ENCODE data around the gene HSPA14. TPM values are rescaled to one million over a fixed set of nuclear protein-coding genes. Genes with fewer than 3 reads are reported as not detected.

Gene HSPA14
- total RNA-seq, 2 donors from 2014 or later, result 22.3 to 32.0 TPM

GRCh38 chr10:14821635-14822375 lies 16.3 kb upstream of the HSPA14 start:
- H3K27ac Mint-ChIP-seq, result no peak overlapping the region
- H3K36me3 Mint-ChIP-seq (ENCODE audit: insufficient read depth in 2 of 2), result no peaks in the 10 kb centered on the region
- no peak for DNase-seq
- peaks cover 13% of the 10 kb centered on the region for H3K27me3 Mint-ChIP-seq (ENCODE audit: low read depth)
- no peaks in the 10 kb centered on the region for H3K9me3 Mint-ChIP-seq
- no peak for ATAC-seq (replicated peaks in 1 of 2)
- H3K4me1 Mint-ChIP-seq (ENCODE audit: low read depth), result peaks cover 6% of the 10 kb centered on the region
- H3K4me3 Mint-ChIP-seq, result no peak overlapping the region

GRCh38 chr10:14822879-14823755 lies 15.0 kb upstream of the HSPA14 start:
- ATAC-seq (replicated peaks in 1 of 2) (no peak), DNase-seq (peak; percentile 37 to 40)
- no peaks in the 10 kb centered on the region for H3K9me3 Mint-ChIP-seq
- H3K27ac Mint-ChIP-seq, result peak overlapping the region; percentile 79
- H3K4me3 Mint-ChIP-seq, result no peak overlapping the region
- peaks cover 6% of the 10 kb centered on the region for H3K4me1 Mint-ChIP-seq (ENCODE audit: low read depth)
- H3K36me3 Mint-ChIP-seq (ENCODE audit: insufficient read depth in 2 of 2), result no peaks in the 10 kb centered on the region
- H3K27me3 Mint-ChIP-seq (ENCODE audit: low read depth), result peaks cover 13% of the 10 kb centered on the region

GRCh38 chr10:14823966-14824365 lies 14.1 kb upstream of the HSPA14 start:
- Mint-ChIP-seq H3K4me1 (ENCODE audit: low read depth) (peaks cover 6% of the 10 kb centered on the region), H3K27me3 (ENCODE audit: low read depth) (peaks cover 13% of the 10 kb centered on the region), H3K9me3 (no peaks in the 10 kb centered on the region), H3K4me3 (no peak overlapping the region), H3K27ac (no peak overlapping the region), H3K36me3 (ENCODE audit: insufficient read depth in 2 of 2) (no peaks in the 10 kb centered on the region)
- DNase-seq (no peak), ATAC-seq (replicated peaks in 1 of 2) (no peak)

GRCh38 chr10:14826076-14826829 lies 11.9 kb upstream of the HSPA14 start:
- Mint-ChIP-seq H3K36me3 (ENCODE audit: insufficient read depth in 2 of 2) (no peaks in the 10 kb centered on the region), H3K27me3 (ENCODE audit: low read depth) (peaks cover 13% of the 10 kb centered on the region), H3K27ac (peak overlapping the region; percentile 7), H3K4me1 (ENCODE audit: low read depth) (peaks cover 6% of the 10 kb centered on the region), H3K4me3 (no peak overlapping the region), H3K9me3 (no peaks in the 10 kb centered on the region)
- ATAC-seq (replicated peaks in 1 of 2) (no peak), DNase-seq (no peak)

DNA sequence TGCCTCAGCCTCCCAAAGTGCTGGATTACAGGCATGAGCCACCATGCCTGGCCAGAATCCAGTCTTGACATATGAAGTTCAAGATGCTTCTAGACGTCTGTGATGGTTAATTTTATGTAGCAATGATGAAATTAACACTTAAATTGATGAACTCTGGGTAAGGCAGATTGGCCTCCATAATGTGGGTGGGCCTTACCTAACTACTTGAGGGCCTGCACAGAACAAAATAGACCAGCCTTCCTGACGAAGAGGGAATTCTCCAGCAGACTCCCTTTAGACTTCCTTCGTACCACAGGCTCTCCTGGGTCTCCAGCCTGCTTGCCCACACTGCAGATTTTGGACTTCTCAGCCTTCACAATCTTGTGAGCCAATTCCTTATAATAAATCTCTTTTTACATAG lies 5.0 kb upstream of the HSPA14 start:
- Mint-ChIP-seq H3K4me3 (no peak overlapping the region), H3K36me3 (ENCODE audit: insufficient read depth in 2 of 2) (peaks cover 0 to 2% of the 10 kb centered on the region in 2 donors)

DNA sequence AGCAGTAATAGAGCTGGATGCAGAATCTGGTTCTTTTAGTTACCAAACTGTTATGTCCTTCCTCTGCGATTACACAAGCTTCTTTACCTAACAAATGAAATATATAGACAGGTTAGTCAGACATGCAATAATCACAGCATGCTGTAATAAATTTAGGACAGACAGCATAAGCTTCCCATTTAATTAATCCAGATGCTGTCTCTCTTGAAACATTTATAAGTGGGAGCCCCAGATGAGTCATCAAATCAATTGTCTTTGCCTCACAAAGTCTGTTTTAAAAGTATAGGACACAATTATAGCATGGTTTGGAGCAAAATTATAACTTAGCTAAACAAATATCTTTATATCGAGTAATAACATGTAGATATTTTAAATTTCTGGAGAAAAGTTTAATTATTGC lies 1.9 kb upstream of the HSPA14 start:
- ATAC-seq (replicated peaks in 1 of 2), result no peak
- DNase-seq, result no peak
- Mint-ChIP-seq H3K36me3 (ENCODE audit: insufficient read depth in 2 of 2) (peaks cover 7 to 10% of the 10 kb centered on the region in 2 donors), H3K9me3 (no peaks in the 10 kb centered on the region), H3K27me3 (ENCODE audit: low read depth) (no peaks in the 10 kb centered on the region), H3K4me3 (peak overlapping the region in 1 of 2 donors; percentile 96), H3K27ac (no peak overlapping the region), H3K4me1 (ENCODE audit: low read depth) (peaks cover 26% of the 10 kb centered on the region)

More for the DNA sequence above, 5.0 kb upstream of the HSPA14 start:
- H3K4me1 Mint-ChIP-seq (ENCODE audit: low read depth), result peaks cover 7% of the 10 kb centered on the region
- H3K27me3 Mint-ChIP-seq (ENCODE audit: low read depth), result no peaks in the 10 kb centered on the region
- no peak for ATAC-seq (replicated peaks in 1 of 2)
- H3K9me3 Mint-ChIP-seq, result no peaks in the 10 kb centered on the region
- no peak for DNase-seq
- no peak overlapping the region for H3K27ac Mint-ChIP-seq

DNA sequence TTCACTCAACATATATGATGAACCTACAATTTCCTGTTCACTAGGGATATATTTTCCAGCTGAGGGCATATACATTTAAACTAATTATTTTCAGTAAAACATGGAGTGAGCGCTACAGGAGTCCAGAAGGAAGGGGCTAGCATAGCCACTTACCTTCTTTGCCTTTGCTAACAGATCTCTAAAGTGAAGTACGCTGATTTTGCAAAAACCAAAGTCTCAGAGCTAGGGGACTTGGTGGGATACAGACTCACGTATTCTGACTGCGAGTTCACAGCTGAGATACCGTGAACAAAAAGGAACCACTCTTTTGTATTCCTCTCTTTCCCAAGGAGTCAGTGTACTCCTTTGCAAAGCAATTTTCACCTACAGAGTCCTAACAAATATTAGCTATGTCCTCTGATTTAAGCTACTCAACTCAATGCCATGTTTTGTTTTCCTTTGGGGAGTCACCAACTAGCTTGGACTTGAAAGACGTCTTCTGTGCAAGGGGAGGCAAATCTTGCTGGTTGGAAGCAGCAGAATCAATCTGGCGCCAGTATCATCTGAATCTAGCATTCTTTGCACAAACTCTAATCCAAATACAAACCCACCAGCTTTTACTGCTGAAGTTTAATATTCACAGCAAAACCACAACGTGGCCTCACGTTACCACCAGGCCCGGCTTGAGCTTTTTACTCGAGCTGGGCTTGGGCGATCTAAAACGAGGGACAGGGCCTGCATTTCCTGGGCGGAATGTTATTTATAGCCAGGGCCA lies 926 bp upstream of the HSPA14 start:
- peak overlapping the region; percentile 84 to 96 for H3K4me3 Mint-ChIP-seq
- ATAC-seq (replicated peaks in 1 of 2), result no peak
- no peaks in the 10 kb centered on the region for H3K9me3 Mint-ChIP-seq
- H3K27ac Mint-ChIP-seq, result peak overlapping the region; percentile 78
- H3K4me1 Mint-ChIP-seq (ENCODE audit: low read depth), result peaks cover 26% of the 10 kb centered on the region
- no peak for DNase-seq
- H3K27me3 Mint-ChIP-seq (ENCODE audit: low read depth), result no peaks in the 10 kb centered on the region
- peaks cover 7 to 14% of the 10 kb centered on the region in 2 donors for H3K36me3 Mint-ChIP-seq (ENCODE audit: insufficient read depth in 2 of 2)

DNA sequence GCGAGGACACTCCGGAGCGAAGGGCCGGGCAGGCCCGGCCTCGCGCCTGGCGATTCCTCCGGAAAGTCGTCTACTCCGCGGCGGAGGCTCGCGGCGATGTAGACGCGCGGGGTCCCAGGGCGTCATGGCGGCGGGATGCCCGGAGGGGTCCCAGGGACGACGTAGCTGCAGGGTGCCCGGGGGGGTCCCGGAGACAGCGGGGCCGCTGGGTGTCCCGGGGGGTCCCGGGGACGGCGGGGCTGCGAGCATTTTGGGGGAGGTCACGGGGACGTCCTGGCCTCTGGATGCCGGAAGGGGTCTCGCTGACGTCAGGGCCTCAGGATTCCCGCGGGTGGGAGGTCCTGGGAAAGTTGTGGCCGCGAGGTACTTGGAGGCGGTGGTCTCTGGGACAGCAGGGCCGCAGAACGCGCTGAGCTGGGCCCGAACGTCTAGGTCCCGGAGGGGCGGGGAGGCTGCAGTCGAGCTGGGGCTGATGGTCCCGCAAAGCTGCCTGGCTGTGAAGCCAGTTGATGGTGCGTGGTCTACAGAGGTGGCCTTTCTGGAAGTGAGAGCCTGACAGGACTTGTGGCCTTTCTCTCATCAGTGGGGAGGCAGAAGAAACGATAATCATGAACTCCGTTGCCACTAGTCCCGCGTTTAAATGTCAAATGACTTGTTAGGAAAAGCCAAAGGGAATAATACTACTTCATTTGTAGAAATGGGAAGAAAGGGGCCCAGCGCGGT lies 637 bp downstream of the HSPA14 start:
- Mint-ChIP-seq H3K4me3 (peak overlapping the region; percentile 84 to 96), H3K4me1 (ENCODE audit: low read depth) (peaks cover 26% of the 10 kb centered on the region), H3K27me3 (ENCODE audit: low read depth) (no peaks in the 10 kb centered on the region), H3K36me3 (ENCODE audit: insufficient read depth in 2 of 2) (peaks cover 9 to 16% of the 10 kb centered on the region in 2 donors), H3K9me3 (no peaks in the 10 kb centered on the region), H3K27ac (peak overlapping the region; percentile 78)
- peak; percentile 30 to 41 for DNase-seq
- no peak for ATAC-seq (replicated peaks in 1 of 2)

DNA sequence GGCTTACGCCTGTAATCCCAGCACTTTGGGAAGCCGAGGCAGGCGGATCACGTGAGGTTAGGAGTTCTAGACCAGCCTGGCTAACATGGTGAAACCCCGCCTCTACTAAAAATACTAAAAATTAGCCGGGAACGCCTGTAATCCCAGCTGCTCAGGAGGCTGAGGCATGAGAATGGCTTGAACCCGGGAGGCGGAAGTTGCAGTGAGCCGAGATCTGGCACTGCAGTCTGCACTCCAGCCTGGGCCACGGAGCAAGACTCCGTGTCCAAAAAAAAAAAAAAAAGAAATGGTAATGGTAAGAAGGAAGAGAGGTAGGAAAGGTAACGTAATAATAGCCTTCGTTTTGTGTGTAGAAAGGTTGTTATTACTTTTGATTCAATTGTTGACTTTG lies 1.2 kb downstream of the HSPA14 start:
- Mint-ChIP-seq H3K27ac (peak overlapping the region; percentile 25), H3K9me3 (no peaks in the 10 kb centered on the region), H3K4me3 (peak overlapping the region; percentile 84 to 96), H3K36me3 (ENCODE audit: insufficient read depth in 2 of 2) (peaks cover 9 to 16% of the 10 kb centered on the region in 2 donors), H3K27me3 (ENCODE audit: low read depth) (no peaks in the 10 kb centered on the region), H3K4me1 (ENCODE audit: low read depth) (peaks cover 26% of the 10 kb centered on the region)
- DNase-seq, result no peak
- no peak for ATAC-seq (replicated peaks in 1 of 2)

DNA sequence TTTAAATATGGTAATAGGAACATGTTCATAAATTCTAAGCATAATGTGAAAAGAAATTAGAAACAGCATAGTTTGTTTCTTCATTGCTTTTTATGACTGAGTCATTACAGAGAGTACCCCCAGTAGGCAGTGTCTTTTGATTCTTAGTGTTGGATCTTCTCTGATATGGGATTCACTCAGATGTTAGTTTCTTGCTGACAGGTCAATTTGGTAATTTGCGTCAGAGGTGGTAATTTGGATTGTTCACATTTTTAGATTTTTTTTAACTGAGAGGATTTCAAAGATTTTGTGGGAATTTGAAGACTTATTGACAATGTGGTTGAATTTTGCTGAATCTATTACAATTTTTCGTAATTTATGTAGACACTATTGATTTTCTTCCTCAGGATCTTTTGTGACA lies 2.1 kb downstream of the HSPA14 start:
- Mint-ChIP-seq H3K36me3 (ENCODE audit: insufficient read depth in 2 of 2) (peaks cover 10 to 22% of the 10 kb centered on the region in 2 donors), H3K4me3 (peak overlapping the region; percentile 84 to 96), H3K9me3 (no peaks in the 10 kb centered on the region), H3K4me1 (ENCODE audit: low read depth) (peaks cover 29% of the 10 kb centered on the region), H3K27ac (peak overlapping the region; percentile 15), H3K27me3 (ENCODE audit: low read depth) (no peaks in the 10 kb centered on the region)
- DNase-seq (no peak), ATAC-seq (replicated peaks in 1 of 2) (no peak)

- Mint-ChIP-seq H3K4me3 (no peak overlapping the region), H3K4me1 (ENCODE audit: low read depth) (peaks cover 22% of the 10 kb centered on the region), H3K27ac (no peak overlapping the region), H3K9me3 (no peaks in the 10 kb centered on the region), H3K27me3 (ENCODE audit: low read depth) (no peaks in the 10 kb centered on the region), H3K36me3 (ENCODE audit: insufficient read depth in 2 of 2) (peaks cover 8 to 24% of the 10 kb centered on the region in 2 donors)
- ATAC-seq (replicated peaks in 1 of 2) (no peak), DNase-seq (no peak)
These were observed 5.4 kb downstream of the HSPA14 start for GRCh38 chr10:14843327-14843988.
